Astrocyte of the hippocampus (primary cell): Measurements from ENCODE around the gene UNC79.

Experiments
- DNase-seq: peaks from one replicate; pipeline ENCODE4 v3.0.0; 2011; ENCODE audit warnings: low read depth, low spot score

The UNC79 gene

DNA sequence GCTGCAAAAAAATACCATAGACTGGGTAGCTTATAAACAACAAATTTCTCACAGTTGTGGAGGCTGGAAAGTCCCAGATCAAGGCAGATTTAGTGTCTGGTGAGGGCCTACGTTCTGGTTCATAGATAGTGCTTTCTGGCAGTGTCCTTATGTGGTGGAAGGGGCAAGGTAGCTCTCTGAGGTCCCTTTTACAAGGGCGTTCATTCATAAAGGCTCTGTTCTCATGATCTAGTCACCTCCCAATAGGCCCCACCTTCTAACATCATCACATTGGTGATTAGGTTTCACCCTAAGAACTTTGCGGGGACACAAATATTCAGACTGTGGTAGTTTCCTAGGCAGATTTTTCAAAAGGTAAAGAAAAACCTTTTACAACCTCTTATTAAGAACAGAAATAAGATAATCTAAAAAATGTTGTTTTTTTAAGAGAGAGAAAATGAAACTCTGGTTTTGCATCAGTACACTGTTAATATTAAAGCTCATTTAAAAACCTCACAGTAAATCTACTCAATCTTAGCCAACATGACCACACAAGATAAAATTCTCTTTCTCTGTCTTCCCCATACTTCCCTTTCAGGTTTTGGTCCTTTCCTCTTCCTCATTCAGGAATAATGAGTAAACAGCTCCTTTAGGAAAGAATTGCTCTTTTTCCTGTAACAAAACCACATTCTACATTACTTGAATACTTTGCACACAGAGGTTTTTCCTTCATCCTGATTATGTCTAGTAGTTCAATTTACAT is 117.5 kb downstream of the UNC79 start:
- no peak for DNase-seq

GRCh38 chr14:93549595-93549994 is 118.9 kb downstream of the UNC79 start:
- no peak for DNase-seq

- no peak for DNase-seq
These were observed 134.2 kb downstream of the UNC79 start for GRCh38 chr14:93564918-93565317.

- no peak for DNase-seq
These were observed 135.4 kb downstream of the UNC79 start for GRCh38 chr14:93566065-93566693.

DNA sequence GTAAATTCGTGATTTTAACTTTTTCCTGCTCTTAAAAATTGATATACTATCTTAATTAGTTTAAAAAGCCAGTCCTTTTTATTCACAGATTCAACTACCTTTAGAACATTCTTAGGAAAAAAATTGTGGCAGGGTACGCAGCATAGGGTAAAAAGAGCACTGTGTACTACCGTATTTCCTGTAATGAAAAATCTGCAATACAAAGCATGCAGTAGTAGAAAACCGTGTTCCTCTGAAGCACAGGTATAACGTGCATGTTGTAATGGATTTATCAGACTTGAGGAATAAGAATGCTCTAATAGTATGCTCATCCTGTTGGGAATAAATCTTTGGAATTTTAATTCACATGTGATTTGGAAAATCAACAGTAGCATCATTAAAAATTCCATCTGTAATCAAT is 140.5 kb downstream of the UNC79 start:
- DNase-seq: no peak

DNA sequence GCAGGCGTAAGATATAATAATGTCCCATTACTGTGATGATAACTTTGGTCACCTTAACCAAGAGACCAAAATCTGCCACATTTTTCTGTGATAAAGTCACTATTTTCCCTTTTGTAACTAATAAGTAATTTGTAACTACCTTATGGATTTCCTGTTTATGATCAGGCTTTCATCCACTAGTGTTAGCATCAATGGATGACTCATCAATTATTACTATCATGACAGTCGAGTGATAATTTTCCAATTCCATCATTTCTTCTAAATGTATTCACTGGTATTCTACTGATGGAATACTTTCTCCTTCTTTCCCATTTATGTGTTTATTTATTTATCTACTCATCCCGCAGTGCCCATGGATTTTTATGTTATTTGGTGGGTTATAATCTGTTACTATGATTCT is 148.4 kb downstream of the UNC79 start:
- no peak for DNase-seq

DNA sequence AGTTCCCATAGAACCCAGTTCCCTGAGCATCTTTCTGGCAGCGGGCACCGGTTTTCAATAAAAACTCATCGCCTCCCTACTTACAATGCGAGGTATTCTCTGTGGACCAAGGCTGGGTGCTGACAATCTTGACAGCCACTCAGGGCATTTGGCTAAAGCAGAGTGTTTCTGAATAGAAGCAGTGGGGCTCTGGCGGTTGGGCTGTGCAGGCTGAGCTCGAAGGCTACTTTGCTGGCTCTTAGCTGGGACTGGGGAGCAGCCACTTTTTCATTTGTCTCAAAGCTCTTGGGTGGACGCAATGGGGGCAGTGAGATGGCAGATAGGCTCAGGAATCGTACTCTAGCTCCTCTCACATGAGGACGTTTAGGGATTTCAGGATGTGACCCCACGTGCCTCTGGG is 151.8 kb downstream of the UNC79 start:
- no peak for DNase-seq

DNA sequence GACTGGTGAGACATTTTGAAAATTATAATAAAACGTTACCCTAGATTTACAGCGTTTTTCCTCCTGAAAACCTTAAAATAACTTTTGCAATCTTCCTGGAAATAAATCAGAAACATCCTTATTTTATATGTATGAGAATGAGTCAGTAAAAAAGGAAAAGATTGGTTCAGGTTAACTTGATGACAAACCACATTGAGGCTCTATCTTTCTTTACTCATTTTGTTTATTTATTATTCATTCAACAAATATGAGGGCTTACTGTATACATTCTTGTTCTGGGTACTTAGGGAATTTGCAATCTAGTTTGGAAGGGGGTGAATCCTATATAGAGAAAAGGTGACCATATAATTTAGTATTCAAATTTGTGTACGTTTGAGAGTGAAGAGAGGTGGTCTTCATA is 156.6 kb downstream of the UNC79 start:
- no peak for DNase-seq

- no peak for DNase-seq
These were observed 160.8 kb downstream of the UNC79 start for GRCh38 chr14:93591506-93591905.

DNA sequence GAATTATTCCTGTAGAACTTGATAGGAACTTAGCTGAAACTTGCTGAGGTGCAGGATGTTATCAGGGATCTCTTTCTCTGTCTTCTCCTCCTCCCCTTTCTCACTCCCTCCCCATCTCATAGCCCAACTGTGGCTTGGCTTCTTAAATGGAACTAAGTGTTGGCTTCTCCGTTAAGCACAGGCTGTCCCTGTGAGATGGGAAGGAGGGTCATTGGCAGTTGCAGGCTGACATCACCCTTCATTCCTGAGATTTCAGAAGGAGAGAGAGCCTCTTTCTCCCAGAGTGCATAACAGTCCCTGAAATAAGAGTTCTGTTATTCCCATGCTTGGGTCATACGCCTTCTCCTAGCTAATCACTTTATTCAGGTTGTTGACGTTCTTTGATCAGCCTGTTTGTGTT is 162.0 kb downstream of the UNC79 start:
- no peak for DNase-seq

DNA sequence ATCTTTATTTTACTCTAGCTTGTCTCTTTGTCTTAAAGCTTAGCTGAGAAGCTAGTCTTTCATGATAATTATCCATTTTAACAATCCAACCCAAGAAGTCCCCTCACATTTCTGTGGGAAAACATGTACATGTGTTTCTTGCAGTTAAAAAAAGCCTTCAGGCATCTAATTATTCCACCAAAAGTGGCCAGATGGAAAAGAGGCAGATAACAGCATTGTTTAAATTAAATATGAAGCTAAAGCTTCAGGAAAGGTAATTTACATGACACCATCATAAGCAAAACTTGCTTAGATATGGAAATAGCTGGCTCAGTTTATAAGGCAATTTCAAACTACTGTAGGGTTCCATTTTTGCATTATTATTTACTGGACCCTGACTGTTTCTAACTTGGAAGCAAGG is 175.4 kb downstream of the UNC79 start:
- no peak for DNase-seq

DNA sequence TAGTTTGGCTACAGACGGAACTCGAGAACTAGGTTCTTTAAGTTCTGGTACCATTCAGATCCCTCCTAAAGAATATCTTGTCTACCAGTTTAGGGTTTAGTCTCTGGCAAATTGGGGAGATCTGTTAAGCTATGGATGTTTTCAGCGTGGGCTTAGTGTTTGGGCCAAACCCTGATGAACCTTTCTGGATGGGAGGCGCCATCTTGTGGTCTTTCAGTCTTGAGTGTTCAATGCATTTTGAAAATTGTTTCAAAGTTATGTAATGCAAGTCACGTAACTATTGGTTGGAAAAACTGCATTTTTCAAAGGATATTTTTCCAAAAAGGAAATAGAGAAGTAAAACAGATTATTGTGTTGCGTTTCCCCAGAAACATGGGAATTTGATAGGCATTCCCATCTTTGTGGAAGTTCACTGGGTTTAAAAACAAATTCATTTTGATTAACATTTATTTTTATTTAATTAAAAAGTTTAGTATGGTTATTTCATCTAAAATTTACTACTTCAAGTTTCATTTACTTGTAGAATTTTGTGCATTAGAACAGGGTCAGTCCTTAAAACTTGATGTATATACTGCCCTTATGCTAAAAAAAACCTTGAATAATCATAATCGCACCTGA is 188.5 kb downstream of the UNC79 start:
- peak; percentile 45 for DNase-seq

DNA sequence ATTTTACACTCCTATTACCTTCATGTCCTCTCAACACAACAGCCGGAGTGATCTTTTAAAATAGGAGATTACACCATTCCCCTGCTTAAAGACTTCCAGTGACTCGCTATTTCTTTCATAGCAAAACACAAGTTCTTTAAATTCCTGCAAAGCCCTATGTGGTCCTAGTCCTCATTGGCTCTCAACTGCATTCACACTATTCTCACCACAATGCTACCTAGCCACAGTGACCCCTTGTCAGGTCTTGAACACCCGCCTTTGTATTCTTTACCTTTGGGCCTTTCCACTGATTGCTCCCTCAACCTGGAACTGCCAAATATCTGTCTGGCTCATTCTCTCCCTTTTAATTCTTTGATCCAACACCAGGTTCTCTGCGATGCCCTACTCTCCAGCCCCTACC is 197.3 kb downstream of the UNC79 start:
- no peak for DNase-seq

DNA sequence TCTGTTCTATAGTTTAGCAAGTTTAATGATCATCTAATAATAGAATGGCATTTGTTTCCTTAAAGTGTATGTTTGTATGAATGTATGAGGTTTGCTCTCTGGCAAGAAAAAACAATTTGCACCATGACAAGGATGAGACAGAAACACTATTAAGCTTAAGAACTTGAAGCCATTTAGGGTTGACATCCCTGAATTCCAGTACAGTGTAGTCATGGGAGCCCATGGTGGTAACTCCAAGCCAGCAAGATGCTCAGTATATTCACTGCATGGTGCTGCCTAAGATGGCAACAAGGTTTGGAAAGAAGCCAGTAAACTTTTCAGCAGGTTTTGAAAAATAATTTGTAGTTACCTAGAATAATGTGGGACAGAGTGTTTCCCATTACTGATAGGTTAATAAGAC is 198.9 kb downstream of the UNC79 start:
- DNase-seq: peak; percentile 2

DNA sequence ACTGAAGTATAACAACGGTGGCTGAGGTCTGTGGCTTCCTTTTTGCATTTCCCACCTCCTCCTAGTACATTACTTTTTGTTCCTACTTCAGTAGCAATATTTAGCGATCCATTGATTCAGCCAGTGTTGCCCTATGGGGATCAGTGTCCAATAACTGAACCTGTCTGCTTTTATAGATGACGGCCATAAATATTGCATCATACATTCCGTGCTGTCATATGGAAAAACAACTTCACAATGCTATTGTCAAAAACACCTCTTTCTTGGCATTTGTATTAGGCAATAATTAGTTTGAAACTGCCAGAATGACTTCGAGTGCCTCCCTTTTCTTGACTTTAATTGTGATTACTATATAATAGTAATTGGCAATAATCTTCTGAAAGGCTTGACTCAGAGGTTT is 208.1 kb downstream of the UNC79 start:
- DNase-seq: no peak

- no peak for DNase-seq
These were observed 212.4 kb downstream of the UNC79 start for GRCh38 chr14:93643127-93643526.

DNA sequence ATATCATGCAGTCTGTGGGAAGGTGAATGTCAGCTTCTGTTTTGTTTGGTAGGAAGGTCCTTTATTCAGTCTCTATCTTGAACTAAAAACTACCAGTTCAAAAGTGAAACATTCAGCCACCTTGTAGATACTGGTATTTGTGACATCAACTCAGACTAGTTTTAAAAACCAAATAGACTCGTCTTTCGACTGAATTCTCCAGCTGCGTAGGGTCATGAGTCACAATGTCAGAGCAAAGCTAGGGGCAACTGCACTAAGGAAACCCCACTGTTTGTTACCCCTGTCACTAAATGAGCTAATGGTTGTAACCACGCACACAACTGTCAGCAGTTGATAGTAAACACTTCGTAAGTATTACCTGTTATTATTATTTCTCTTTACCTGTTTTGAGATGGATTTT is 212.9 kb downstream of the UNC79 start:
- no peak for DNase-seq

DNA sequence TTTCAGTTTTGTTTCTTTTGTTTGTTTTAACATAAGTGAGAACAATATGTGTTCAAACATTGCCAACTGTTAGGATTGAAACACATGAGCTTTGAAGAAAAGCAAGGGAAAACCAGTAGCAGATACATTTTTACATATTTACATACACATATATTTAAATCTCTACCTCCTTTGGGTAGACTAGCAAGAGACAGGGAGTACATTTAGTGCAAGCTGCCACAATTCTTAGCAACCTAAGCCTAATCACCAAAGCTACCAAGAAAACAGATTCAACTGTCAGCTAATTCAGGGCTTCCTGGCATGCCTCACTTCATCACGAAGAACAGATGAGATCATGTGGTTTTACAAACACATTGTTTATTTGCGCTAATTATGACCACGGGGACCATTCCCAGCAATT is 214.5 kb downstream of the UNC79 start:
- DNase-seq: no peak

DNA sequence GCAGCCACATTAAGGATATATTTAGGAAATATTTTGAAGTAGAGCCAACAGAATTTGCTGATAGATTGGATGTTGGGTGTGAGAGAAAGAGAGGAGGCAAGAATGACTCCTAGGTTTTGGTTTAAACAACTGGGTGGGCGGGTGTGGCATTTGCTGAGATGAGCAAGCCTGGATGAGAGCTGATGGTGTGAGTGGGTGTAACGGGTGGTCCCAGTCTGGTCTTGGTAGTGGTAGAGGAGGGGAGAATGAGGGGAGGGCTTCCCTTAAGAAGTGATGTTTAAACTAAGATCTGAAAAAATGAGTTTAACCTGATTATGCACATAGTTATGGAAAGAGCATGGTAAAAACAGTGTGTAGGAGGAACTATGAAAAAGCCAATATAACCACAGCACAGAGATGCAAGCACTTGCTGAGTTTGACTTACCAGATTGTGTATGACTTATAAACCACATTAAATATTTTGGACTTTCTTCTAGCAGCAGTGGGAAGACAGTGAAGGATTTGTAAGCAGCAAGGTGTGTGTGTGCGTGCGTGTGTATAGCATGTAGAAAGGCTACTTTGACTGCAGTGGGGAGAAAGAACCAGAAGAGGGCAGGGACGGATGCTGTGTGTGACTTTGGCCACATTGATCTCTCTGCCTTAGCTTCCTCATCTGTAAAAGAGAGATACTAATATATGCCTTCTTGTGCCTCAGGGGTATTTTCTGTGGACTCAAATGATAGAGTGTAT is 217.9 kb downstream of the UNC79 start:
- DNase-seq: peak; percentile 2

DNA sequence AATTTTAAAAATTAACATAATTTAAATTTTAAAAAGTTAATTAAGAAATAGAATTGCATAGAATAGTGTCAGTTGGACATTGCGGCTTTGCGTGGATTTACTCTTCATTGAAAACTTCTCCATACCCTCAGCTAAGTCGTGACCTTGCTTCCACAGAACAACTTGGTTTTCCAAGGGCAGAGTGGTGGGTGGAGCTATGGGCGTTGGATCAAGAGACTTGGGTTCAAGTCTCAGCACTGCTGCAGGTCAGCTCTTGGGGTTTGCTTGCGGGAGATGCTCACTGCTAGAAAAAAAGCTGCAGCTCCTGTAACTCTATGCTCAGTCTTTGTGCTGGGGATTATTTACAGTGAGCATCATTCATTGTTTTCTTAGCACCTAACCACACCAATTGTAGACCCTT is 223.9 kb downstream of the UNC79 start:
- no peak for DNase-seq

DNA sequence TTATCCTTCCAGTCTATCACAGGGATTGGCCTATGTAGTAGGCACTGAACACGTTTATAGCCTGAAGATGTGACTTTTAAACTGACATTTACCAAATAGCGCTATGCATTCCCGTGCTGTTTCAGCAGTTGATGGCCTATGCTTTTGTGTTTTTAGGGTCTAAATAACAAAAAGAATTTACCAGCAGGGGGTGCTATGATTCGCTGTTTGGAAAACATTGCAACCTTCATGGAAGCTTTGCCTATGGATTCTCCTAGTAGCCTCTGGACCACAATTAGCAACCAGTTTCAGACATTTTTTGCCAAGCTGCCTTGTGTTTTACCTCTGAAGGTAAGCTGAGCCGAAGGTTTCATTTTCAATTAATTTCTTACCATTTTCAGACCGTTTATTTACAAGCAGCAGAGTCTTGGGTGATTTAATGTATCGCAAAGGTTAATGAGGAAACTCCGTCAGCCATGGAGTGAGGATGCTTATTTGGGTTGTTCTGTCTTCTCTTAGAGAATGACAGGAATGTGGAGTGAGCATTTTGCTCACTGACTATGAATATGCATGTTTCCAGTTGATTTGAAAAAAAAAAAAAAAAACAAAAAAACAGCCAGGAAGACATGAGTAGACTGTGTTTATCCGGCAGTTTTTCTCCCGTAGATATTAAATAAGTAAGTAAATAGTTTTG is 224.5 kb downstream of the UNC79 start:
- DNase-seq: peak; percentile 69

- DNase-seq: no peak
These were observed 227.1 kb downstream of the UNC79 start for GRCh38 chr14:93657875-93658274.
